Stimulated activated CD8-positive, alpha-beta memory T cell treated with anti-CD3 and anti-CD28 coated beads, Interleukin-15, amount 100 ng/mL, for 1 hour (primary cell): ENCODE data around the gene EPS8L3.
"Not testable (repeated sequence)": the region's sequence is repeated elsewhere in the genome, so short reads cannot be mapped to it uniquely, and the experiment has no call there.

Experiments
- DNase-seq: peaks from one replicate; pipeline ENCODE4 v3.0.0-alpha.2; 2020; ENCODE audit warnings: low read depth

EPS8L3 gene, protein sequence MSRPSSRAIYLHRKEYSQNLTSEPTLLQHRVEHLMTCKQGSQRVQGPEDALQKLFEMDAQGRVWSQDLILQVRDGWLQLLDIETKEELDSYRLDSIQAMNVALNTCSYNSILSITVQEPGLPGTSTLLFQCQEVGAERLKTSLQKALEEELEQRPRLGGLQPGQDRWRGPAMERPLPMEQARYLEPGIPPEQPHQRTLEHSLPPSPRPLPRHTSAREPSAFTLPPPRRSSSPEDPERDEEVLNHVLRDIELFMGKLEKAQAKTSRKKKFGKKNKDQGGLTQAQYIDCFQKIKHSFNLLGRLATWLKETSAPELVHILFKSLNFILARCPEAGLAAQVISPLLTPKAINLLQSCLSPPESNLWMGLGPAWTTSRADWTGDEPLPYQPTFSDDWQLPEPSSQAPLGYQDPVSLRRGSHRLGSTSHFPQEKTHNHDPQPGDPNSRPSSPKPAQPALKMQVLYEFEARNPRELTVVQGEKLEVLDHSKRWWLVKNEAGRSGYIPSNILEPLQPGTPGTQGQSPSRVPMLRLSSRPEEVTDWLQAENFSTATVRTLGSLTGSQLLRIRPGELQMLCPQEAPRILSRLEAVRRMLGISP

GRCh38 chr1:109763646-109764415 is at the start of gene EPS8L3:
TSS of gene EPS8L3 (minus strand) at chr1:109763923. CDS start at chr1:109761749, 2,174 bp downstream.
- DNase-seq: no peak

GRCh38 chr1:109812691-109813393 is 49.1 kb upstream of the EPS8L3 start:
- no peak for DNase-seq

DNA sequence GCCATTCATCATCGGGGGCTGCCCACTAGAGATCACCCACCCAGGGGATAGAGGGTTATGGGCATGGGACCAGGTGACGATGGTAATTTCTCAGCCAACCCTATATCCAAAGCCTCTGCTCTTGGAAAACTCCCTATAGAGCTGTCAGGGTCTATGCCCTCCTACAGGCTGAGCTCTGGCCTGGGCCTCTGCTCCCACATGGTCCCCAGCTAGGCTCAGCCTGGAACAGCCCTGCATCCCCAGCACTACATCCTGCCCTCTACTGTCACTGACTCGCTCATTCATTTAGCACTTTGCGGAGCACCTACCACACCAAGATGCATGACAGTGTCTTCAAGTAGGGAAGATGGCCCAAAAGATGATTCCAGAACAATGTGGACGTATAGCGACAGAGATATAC is 45.0 kb upstream of the EPS8L3 start:
- DNase-seq: no peak

DNA sequence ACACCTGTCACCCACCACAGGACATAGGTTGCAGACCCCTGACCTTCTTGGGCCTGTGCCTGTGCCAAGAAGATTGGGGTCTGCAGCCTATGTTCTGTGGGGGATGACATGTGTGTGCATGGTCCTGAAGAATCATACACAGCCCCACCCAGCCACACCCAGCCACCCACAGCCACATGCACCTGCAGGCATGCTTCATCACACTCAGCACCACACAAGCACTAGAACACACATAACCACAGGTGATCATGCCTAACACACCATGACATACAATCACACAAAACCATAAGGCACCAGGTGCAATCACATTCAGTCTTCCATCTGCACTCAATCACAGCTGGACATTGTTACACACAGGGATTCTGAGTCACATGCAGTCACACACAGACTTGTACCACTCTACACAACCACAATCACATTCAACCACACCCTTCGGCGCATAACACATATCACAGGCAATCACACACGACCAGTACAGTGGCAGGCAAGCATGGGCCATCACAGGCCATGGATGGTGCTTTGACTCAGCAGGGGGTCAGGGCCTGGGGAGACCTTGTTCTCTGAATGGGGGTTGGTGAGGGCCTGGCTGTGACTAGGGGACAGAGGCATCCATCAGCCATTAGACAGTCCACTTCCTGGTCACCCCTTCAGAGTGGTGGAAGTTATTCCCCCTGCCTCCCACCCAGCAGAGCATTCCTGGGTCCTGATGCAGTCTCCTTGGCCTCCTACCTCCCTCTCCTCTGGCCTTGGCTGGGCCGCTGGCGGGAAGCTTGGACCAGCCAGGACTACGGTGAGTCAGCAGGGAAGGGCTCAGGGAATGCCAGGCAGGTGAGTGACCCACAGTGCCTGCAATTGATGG is 44.3 kb upstream of the EPS8L3 start:
- no peak for DNase-seq

DNA sequence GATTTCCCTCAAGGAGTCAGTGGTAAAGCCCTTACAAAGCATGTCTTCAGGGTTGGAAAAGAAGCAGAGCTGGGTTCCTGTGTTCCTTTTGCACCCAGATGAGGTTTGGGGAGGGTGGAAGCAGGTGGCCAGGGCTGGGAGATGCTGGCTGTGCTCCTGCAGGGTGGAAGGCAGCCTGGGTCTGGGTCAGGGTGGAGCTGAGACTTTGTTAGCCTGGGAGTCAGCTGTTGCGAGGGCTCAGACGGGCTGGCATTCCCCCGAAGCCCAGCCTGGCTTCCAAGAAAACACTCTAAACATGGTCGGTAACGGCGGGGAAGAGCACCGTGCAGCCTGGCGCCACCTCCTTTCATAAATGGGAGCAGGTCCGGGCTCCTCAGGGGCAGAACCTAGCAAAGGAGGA is 43.7 kb upstream of the EPS8L3 start:
- DNase-seq: no peak

GRCh38 chr1:109806733-109807400 is 43.1 kb upstream of the EPS8L3 start:
- DNase-seq: no peak

DNA sequence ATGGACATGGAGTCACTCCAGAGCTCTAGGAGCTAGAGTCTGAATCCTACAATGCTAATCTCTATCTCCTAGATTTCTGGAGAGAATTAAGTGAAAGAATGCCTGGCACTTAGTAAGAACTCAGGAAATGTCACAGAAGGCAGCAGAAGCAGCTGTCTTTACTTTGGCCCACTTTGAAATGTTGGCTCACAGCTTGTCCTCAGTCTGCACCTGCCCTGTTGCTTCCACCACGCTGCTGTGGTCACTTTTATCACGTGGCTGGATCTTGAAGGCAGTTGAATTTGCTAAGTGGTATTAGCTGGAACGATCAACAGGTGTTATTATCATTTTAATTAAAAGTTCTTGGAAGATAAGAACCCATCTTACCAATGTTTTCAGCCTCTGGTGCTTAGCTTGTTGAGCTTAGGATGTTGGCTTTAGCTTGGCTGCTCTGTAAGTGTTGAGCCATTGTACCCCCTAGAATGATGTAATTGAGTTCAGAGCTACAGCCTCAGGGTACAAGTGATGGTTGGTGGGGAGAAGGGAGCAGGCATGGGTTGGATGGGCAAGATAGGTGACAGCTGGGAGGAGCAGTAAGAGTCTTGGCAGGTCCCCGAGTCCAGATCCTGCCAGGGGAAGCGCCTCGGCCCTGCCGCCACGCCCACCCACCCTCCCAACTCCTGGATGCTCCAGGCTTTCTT is 41.9 kb upstream of the EPS8L3 start:
- DNase-seq: no peak

GRCh38 chr1:109804660-109805059 is 40.9 kb upstream of the EPS8L3 start:
- no peak for DNase-seq

GRCh38 chr1:109803901-109804331 is 40.2 kb upstream of the EPS8L3 start:
- no peak for DNase-seq

DNA sequence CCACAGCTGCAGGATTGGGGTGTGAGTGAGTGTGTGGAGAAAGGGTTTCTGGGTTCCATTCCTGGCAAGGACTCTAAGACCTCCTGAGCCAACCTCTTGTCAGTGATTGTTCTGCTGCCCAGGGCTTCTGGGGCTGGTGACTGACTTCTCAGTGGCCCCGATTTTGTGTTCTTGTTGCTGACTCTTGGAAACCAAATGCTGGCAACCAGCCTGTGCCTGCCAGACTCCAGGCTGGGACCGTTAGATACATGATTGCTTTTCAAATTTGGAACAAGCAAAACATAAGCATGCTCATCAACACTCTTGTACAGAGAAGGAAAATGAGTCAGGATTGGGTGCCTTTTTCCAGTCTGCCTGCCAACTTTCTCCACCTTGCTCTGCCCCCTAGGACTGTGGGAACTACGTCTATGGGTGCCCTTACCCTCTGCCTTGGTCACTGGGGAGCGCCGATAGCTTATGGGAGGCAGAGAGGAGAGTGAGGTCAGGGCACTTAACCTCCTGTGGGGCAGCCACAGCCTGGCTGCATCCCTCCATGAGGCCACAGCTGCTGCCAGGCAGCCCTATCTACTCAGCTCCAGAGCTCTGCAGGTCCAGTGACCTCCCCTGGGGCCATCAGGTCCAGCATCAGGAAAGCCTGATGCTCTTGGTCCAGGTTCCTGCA is 39.3 kb upstream of the EPS8L3 start:
- no peak for DNase-seq

GRCh38 chr1:109802136-109802900 is 38.6 kb upstream of the EPS8L3 start:
- no peak for DNase-seq

- no peak for DNase-seq
Observed at GRCh38 chr1:109801791-109802135, 38.0 kb upstream of the EPS8L3 start.

GRCh38 chr1:109800291-109800690 is 36.6 kb upstream of the EPS8L3 start:
- no peak for DNase-seq

DNA sequence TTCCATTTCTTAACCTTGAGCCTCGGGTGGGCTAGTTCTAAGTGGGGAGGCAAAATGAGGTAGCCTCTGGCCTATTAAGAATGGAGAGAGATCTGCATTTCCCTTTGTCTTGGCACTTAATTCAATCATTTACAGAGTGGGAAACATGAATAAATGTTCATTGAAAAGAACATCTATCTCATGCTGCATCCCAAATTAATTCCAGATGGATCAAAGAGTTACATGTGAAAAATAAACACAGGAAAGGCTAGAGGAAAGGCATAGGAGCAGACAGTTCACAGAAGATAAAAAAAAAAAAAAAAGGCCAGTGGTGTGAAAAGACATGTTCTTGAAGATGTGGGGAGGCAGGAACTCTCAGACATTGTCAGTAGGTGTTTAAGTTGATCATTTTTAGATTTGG is 35.7 kb upstream of the EPS8L3 start:
- no peak for DNase-seq

GRCh38 chr1:109797303-109797595 is 33.5 kb upstream of the EPS8L3 start:
- DNase-seq: not testable (repeated sequence)

DNA sequence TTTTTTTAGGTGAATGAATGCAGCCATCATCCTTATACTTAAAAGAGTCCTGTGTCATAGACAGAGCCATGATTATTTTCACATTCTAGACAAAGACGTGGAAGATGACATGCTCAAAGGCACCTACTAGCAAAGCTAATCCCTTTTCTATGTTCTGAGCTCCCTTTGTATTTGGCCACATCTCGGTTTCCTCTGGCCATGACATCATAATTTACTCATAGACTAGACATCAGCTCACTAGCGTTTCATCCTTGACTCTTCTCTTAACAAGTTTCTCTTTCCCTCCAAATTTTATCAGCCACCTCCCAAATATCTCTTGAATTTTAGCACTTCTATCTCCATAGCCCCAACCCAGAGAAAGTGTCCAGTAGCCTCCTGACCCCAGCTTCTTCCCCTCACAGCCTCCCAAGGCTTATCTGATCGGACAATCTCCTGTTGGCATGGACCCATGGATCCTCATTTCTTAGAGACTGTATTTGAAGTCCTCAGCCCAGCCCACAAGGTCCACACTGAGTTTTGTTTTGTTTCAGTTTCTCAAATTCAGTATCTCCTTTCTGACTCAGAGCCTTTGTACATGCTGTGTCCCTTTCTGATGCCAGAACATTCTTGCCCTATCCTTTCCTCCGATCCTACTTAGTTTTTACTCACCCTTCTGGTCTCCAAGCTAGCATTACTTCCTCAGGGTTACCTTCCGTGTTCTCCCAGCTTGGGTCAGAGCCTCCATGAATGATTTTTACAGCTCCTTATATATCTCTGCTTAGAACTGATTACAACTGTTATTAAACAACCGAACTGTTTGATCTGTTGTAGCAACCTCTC is 33.0 kb upstream of the EPS8L3 start:
- DNase-seq: no peak

GRCh38 chr1:109794319-109795132 is 30.8 kb upstream of the EPS8L3 start:
- no peak for DNase-seq
